SK-N-SH treated with all-trans-retinoic acid at 6 μM for 48 hours (cell line): ENCODE data around the gene FIGNL2.

Source experiments
- ATAC-seq: fragments of 200-7000 bp; cut with Tn5 transposase; 3 replicates; pipeline ENCODE4 v1.9.1; 2020; ENCODE audit warnings: mild to moderate bottlenecking, moderate library complexity
- ARNTL ChIP-seq: fragments of 450-650 bp; formaldehyde crosslinking; IDR thresholded peaks from 2 replicates; pipeline ENCODE4 v1.5.0; 2020; ENCODE audit warnings: low read depth, mild to moderate bottlenecking, moderate library complexity, borderline replicate concordance
- BACH2 ChIP-seq: fragments of 250-450 bp; sonication (Bioruptor Pico); IDR thresholded peaks from 2 replicates; pipeline ENCODE4 v1.9.0; 2021; ENCODE audit warnings: mild to moderate bottlenecking, borderline replicate concordance
- CSDC2 ChIP-seq: fragments of 250-450 bp; sonication (Bioruptor Pico); IDR thresholded peaks from 2 replicates; pipeline ENCODE4 v1.5.0; 2020; ENCODE audit warnings: mild to moderate bottlenecking, moderate library complexity
- ISL1 ChIP-seq: fragments of 250-450 bp; sonication (Bioruptor Pico); IDR thresholded peaks from 2 replicates; pipeline ENCODE4 v2.1.2; 2022; ENCODE audit warnings: mild to moderate bottlenecking, moderate library complexity
- OSR1 ChIP-seq: fragments of 250-450 bp; sonication (Bioruptor Pico); IDR thresholded peaks from 2 replicates; pipeline ENCODE4 v1.8.0; 2022; ENCODE audit warnings: moderate library complexity, mild to moderate bottlenecking, inconsistent platforms
- PPARA ChIP-seq: fragments of 250-450 bp; sonication (Bioruptor Pico); IDR thresholded peaks from 2 replicates; pipeline ENCODE4 v1.5.0; 2020; ENCODE audit warnings: mild to moderate bottlenecking, borderline replicate concordance
- RARB ChIP-seq: fragments of 250-450 bp; sonication (Bioruptor Pico); IDR thresholded peaks from 2 replicates; pipeline ENCODE4 v1.8.0; 2021; ENCODE audit warnings: mild to moderate bottlenecking, moderate library complexity
- SNAI2 ChIP-seq: fragments of 250-450 bp; sonication (Bioruptor Pico); IDR thresholded peaks from 2 replicates; pipeline ENCODE4 v1.5.0; 2020; ENCODE audit warnings: mild to moderate bottlenecking, moderate library complexity
- TCF4 ChIP-seq: fragments of 250-450 bp; sonication (Bioruptor Pico); IDR thresholded peaks from 2 replicates; pipeline ENCODE4 v1.8.0; 2021; ENCODE audit warnings: mild to moderate bottlenecking, moderate library complexity, borderline replicate concordance
- TOX ChIP-seq: fragments of 250-450 bp; sonication (Bioruptor Pico); IDR thresholded peaks from 2 replicates; pipeline ENCODE4 v1.8.0; 2021; ENCODE audit warnings: mild to moderate bottlenecking, moderate library complexity, borderline replicate concordance
- ZC3H10 ChIP-seq: fragments of 250-450 bp; sonication (Bioruptor Pico); IDR thresholded peaks from 2 replicates; pipeline ENCODE4 v1.5.1; 2021; ENCODE audit warnings: mild to moderate bottlenecking, moderate library complexity
- ZFP3 ChIP-seq: fragments of 250-450 bp; sonication (Bioruptor Pico); IDR thresholded peaks from 2 replicates; pipeline ENCODE4 v1.5.0; 2020; ENCODE audit warnings: mild to moderate bottlenecking, moderate library complexity
- ZFP30 ChIP-seq: fragments of 450-650 bp; formaldehyde crosslinking; IDR thresholded peaks from 2 replicates; pipeline ENCODE4 v1.5.0; 2022; ENCODE audit warnings: mild to moderate bottlenecking, moderate library complexity
- ZNF565 ChIP-seq: fragments of 450-650 bp; formaldehyde crosslinking; conservative IDR thresholded peaks from 2 replicates; pipeline ENCODE4 v1.5.0; 2020; ENCODE audit warnings: low read depth, mild to moderate bottlenecking, moderate library complexity
- ZNF70 ChIP-seq: fragments of 450-650 bp; formaldehyde crosslinking; IDR thresholded peaks from 2 replicates; pipeline ENCODE4 v1.5.0; 2020; ENCODE audit warnings: mild to moderate bottlenecking, moderate library complexity
- ZNF8 ChIP-seq: fragments of 450-650 bp; formaldehyde crosslinking; IDR thresholded peaks from 2 replicates; pipeline ENCODE4 v1.5.0; 2020; ENCODE audit warnings: mild to moderate bottlenecking, moderate library complexity
- TF ChIP-seq, protein P1 (sequence below): fragments of 250-450 bp; sonication (Bioruptor Pico); IDR thresholded peaks from 2 replicates; pipeline ENCODE4 v1.8.0; 2021; ENCODE audit warnings: low read depth, mild to moderate bottlenecking, moderate library complexity, borderline replicate concordance
- TF ChIP-seq, protein P2 (sequence below): fragments of 250-450 bp; sonication (Bioruptor Pico); IDR thresholded peaks from 2 replicates; pipeline ENCODE4 v1.5.1; 2020; ENCODE audit warnings: low read depth, mild to moderate bottlenecking, moderate library complexity
- TF ChIP-seq, protein P3 (sequence below): fragments of 250-450 bp; sonication (Bioruptor Pico); IDR thresholded peaks from 2 replicates; pipeline ENCODE4 v1.5.1; 2021; ENCODE audit warnings: mild to moderate bottlenecking, moderate library complexity
- TF ChIP-seq, protein P4 (sequence below): fragments of 250-450 bp; sonication (Bioruptor Pico); IDR thresholded peaks from 2 replicates; pipeline ENCODE4 v1.8.0; 2020; ENCODE audit warnings: mild to moderate bottlenecking, moderate library complexity, borderline replicate concordance
- TF ChIP-seq, protein P5 (sequence below): fragments of 250-450 bp; sonication (Bioruptor Pico); IDR thresholded peaks from 2 replicates; pipeline ENCODE4 v1.5.0; 2020; ENCODE audit warnings: mild to moderate bottlenecking, moderate library complexity

FIGNL2 gene

DNA sequence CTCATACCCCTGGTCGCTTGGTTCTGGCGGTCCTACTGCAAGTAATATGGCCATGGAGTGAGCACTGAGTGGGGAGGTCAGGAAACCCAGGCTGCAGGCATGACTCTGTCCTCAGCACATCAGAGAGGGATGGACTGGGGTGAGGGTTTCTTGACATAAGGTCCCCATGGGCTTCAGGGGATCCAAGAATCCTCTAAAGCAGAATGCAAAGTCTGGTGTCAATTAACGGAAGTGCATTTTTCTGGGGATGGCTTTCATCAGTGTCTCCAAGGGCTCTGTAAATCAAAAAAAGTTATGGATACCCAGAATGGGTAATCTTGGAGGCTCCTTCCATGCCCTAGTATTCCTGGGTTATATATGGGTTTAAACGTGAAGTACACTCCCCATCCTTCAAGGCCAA is 3.7 kb downstream of the FIGNL2 start:
- no peak for ATAC-seq
- TF ChIP-seq RARB, result no peak
- no peak for TF ChIP-seq OSR1 (CRISPR knock-in tag)

DNA sequence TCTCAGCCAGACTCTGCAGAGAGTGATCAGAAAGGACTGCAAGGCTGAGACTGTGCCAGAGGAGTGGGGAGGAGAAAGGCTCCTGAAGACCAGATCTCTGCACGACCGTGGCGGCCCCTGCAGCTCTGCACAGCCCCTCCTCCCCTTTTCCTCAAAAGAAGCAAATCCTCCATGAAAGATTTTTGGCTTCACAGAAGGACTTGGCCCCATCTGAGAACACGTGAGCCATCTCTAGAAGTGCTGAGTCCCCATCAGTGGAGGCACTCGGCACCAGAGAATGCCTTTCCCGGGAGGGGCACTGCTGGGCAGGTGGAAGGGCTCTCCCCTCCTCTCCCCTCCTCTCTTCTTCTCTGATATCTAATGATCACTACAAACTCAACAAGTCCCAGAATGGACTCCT is 6.8 kb downstream of the FIGNL2 start:
- no peak for ATAC-seq
- TF ChIP-seq, protein P1, sequence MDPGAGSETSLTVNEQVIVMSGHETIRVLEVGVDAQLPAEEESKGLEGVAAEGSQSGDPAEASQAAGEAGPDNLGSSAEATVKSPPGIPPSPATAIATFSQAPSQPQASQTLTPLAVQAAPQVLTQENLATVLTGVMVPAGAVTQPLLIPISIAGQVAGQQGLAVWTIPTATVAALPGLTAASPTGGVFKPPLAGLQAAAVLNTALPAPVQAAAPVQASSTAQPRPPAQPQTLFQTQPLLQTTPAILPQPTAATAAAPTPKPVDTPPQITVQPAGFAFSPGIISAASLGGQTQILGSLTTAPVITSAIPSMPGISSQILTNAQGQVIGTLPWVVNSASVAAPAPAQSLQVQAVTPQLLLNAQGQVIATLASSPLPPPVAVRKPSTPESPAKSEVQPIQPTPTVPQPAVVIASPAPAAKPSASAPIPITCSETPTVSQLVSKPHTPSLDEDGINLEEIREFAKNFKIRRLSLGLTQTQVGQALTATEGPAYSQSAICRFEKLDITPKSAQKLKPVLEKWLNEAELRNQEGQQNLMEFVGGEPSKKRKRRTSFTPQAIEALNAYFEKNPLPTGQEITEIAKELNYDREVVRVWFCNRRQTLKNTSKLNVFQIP (CRISPR knock-in tag), result no peak
- TF ChIP-seq ISL1 (no peak), CSDC2 (CRISPR knock-in tag) (no peak)

DNA sequence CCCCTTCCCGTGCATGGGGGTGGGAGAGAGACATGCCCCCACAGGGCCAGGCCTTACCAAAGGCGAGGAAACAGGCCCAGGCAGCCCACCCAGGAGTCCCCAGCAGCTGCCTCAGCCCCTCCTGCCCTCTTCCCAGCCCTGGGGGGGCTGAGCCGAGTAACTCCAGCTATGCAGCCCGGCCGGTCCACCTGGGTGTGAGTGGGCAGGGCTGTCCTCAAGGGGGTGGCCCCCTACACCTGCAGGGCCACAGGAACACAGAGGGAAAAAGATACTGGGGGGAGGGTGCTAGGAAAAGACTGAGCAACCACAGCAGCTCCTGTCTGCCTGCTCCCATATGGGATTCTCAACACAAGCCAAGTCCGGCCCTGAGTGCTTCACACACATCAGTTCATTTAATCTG is 7.6 kb downstream of the FIGNL2 start:
- TF ChIP-seq ZFP30 (CRISPR knock-in tag), result no peak
- no peak for TF ChIP-seq ARNTL
- TF ChIP-seq, protein P2, sequence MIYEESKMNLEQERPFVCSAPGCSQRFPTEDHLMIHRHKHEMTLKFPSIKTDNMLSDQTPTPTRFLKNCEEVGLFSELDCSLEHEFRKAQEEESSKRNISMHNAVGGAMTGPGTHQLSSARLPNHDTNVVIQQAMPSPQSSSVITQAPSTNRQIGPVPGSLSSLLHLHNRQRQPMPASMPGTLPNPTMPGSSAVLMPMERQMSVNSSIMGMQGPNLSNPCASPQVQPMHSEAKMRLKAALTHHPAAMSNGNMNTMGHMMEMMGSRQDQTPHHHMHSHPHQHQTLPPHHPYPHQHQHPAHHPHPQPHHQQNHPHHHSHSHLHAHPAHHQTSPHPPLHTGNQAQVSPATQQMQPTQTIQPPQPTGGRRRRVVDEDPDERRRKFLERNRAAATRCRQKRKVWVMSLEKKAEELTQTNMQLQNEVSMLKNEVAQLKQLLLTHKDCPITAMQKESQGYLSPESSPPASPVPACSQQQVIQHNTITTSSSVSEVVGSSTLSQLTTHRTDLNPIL (CRISPR knock-in tag), result no peak
- TF ChIP-seq ZNF565 (CRISPR knock-in tag), result no peak
- TF ChIP-seq ISL1, result no peak
- no peak for TF ChIP-seq ZNF70 (CRISPR knock-in tag)
- TF ChIP-seq, all 23 proteins: peak for 0

DNA sequence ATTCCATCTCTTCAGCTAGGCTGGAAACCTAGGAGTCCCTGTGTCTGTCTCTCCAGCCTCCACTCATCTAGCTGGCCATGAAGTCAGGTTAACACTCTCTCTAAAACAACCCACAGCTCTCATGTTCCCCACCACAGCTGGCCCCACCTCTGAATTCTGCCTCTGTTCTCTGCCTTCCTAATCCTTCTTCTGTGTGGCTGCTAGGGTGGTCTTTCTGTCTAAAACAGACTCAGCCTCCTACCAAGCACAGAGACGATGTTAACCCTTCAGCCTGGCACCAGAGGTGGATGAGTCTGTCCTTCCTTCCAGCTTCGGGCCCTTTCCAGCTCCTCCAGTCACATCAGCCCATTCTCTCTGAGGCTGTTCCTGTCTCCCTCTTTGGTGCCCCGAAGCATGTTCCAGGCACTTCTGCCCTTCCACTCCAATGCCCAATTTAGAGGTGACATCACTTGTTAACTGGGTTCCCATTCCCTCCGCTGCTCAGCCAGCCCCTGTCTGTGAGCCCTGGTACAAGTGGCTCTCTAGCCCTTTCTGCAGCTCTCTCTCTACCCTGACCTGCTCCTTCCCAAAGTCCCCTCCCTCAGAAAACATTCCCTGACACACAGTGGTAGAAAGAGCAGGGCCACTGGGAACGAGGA is 9.1 kb downstream of the FIGNL2 start:
- TF ChIP-seq, protein P3, sequence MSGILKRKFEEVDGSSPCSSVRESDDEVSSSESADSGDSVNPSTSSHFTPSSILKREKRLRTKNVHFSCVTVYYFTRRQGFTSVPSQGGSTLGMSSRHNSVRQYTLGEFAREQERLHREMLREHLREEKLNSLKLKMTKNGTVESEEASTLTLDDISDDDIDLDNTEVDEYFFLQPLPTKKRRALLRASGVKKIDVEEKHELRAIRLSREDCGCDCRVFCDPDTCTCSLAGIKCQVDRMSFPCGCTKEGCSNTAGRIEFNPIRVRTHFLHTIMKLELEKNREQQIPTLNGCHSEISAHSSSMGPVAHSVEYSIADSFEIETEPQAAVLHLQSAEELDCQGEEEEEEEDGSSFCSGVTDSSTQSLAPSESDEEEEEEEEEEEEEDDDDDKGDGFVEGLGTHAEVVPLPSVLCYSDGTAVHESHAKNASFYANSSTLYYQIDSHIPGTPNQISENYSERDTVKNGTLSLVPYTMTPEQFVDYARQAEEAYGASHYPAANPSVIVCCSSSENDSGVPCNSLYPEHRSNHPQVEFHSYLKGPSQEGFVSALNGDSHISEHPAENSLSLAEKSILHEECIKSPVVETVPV (CRISPR knock-in tag), result no peak
- TF ChIP-seq TOX (CRISPR knock-in tag) (no peak), TCF4 (CRISPR knock-in tag) (no peak), PPARA (CRISPR knock-in tag) (no peak), ZC3H10 (no peak), BACH2 (no peak), SNAI2 (CRISPR knock-in tag) (no peak), ZNF70 (CRISPR knock-in tag) (no peak), OSR1 (CRISPR knock-in tag) (no peak), ZFP3 (no peak), CSDC2 (CRISPR knock-in tag) (no peak), ZNF565 (CRISPR knock-in tag) (no peak), ZFP30 (CRISPR knock-in tag) (no peak), ZNF8 (no peak), ARNTL (no peak), ISL1 (no peak), RARB (no peak)
- TF ChIP-seq, protein P4, sequence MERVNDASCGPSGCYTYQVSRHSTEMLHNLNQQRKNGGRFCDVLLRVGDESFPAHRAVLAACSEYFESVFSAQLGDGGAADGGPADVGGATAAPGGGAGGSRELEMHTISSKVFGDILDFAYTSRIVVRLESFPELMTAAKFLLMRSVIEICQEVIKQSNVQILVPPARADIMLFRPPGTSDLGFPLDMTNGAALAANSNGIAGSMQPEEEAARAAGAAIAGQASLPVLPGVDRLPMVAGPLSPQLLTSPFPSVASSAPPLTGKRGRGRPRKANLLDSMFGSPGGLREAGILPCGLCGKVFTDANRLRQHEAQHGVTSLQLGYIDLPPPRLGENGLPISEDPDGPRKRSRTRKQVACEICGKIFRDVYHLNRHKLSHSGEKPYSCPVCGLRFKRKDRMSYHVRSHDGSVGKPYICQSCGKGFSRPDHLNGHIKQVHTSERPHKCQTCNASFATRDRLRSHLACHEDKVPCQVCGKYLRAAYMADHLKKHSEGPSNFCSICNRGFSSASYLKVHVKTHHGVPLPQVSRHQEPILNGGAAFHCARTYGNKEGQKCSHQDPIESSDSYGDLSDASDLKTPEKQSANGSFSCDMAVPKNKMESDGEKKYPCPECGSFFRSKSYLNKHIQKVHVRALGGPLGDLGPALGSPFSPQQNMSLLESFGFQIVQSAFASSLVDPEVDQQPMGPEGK (CRISPR knock-in tag), result no peak
- TF ChIP-seq, protein P1 (CRISPR knock-in tag), result no peak
- TF ChIP-seq, protein P5, sequence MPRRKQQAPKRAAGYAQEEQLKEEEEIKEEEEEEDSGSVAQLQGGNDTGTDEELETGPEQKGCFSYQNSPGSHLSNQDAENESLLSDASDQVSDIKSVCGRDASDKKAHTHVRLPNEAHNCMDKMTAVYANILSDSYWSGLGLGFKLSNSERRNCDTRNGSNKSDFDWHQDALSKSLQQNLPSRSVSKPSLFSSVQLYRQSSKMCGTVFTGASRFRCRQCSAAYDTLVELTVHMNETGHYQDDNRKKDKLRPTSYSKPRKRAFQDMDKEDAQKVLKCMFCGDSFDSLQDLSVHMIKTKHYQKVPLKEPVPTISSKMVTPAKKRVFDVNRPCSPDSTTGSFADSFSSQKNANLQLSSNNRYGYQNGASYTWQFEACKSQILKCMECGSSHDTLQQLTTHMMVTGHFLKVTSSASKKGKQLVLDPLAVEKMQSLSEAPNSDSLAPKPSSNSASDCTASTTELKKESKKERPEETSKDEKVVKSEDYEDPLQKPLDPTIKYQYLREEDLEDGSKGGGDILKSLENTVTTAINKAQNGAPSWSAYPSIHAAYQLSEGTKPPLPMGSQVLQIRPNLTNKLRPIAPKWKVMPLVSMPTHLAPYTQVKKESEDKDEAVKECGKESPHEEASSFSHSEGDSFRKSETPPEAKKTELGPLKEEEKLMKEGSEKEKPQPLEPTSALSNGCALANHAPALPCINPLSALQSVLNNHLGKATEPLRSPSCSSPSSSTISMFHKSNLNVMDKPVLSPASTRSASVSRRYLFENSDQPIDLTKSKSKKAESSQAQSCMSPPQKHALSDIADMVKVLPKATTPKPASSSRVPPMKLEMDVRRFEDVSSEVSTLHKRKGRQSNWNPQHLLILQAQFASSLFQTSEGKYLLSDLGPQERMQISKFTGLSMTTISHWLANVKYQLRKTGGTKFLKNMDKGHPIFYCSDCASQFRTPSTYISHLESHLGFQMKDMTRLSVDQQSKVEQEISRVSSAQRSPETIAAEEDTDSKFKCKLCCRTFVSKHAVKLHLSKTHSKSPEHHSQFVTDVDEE (CRISPR knock-in tag), result no peak
- no peak for ATAC-seq

More for the DNA sequence above, 7.6 kb downstream of the FIGNL2 start:
- no peak for ATAC-seq
